DOHH2 (cell line): ENCODE results near the gene IL25.
"Not testable (repeated sequence)": the region's sequence is repeated elsewhere in the genome, so short reads cannot be mapped to it uniquely, and the experiment has no call there.

Source experiments
- H3F3A ChIP-seq: fragments of 200-600 bp; sonication (generic), shearing (Covaris generic); 2 replicates; pipeline ENCODE4 v1.6.0; 2016; ENCODE audit warnings: antibody characterized with exemption, mild to moderate bottlenecking; ENCODE audit not compliant: control insufficient read depth, insufficient read depth
- H3K27ac ChIP-seq: fragments of 200-600 bp; sonication (generic); 2 replicates; pipeline ENCODE4 v1.5.1; 2014; ENCODE audit warnings: low read depth, mild to moderate bottlenecking, low read length, moderate library complexity
- H3K27me3 ChIP-seq: fragments of 200-600 bp; sonication (generic); 2 replicates; pipeline ENCODE4 v1.6.1; 2014; ENCODE audit warnings: mild to moderate bottlenecking, low read length, mixed read lengths; ENCODE audit not compliant: control insufficient read depth
- H3K36me3 ChIP-seq: fragments of 200-600 bp; sonication (generic); 2 replicates; pipeline ENCODE4 v1.6.1; 2014; ENCODE audit warnings: mild to moderate bottlenecking, low read length, moderate library complexity, mixed read lengths; ENCODE audit not compliant: control insufficient read depth
- H3K4me1 ChIP-seq: fragments of 200-600 bp; sonication (generic); 2 replicates; pipeline ENCODE4 v1.6.1; 2014; ENCODE audit warnings: mild to moderate bottlenecking, low read length, mixed read lengths; ENCODE audit not compliant: control insufficient read depth
- H3K4me2 ChIP-seq: fragments of 200-600 bp; sonication (generic); 2 replicates; pipeline ENCODE4 v1.6.0; 2014; ENCODE audit warnings: mild to moderate bottlenecking, low read length, moderate library complexity
- H3K4me3 ChIP-seq: fragments of 200-600 bp; sonication (generic); 2 replicates; pipeline ENCODE4 v1.5.1; 2014; ENCODE audit warnings: mild to moderate bottlenecking, low read length, mixed read lengths
- H3K79me2 ChIP-seq: fragments of 200-600 bp; sonication (generic); 2 replicates; pipeline ENCODE4 v1.6.1; 2014; ENCODE audit warnings: mild to moderate bottlenecking, low read length, mixed read lengths; ENCODE audit not compliant: control insufficient read depth
- H3K9me2 ChIP-seq: fragments of 200-600 bp; sonication (generic); replicated peaks from 2 replicates; pipeline ENCODE4 v1.6.1; 2014; ENCODE audit warnings: mild to moderate bottlenecking, low read length, mixed read lengths; ENCODE audit not compliant: control insufficient read depth
- H3K9me3 ChIP-seq: fragments of 200-600 bp; sonication (generic); 2 replicates; pipeline ENCODE4 v1.6.1; 2014; ENCODE audit warnings: antibody characterized with exemption, low read length, mixed read lengths; ENCODE audit not compliant: control insufficient read depth, insufficient read depth
- H4K20me1 ChIP-seq: fragments of 200-600 bp; sonication (generic); 2 replicates; pipeline ENCODE4 v1.6.0; 2014; ENCODE audit warnings: low read depth, mild to moderate bottlenecking, antibody characterized with exemption, low read length, moderate library complexity; ENCODE audit not compliant: control insufficient read depth, insufficient read depth
- CTCF ChIP-seq: fragments of 200-600 bp; sonication (generic); IDR thresholded peaks from one replicate; pipeline ENCODE4 v1.5.1; 2014; ENCODE audit warnings: antibody characterized with exemption, mild to moderate bottlenecking, low read depth, low read length; ENCODE audit not compliant: poor library complexity, severe bottlenecking
- EZH2phosphoT487 ChIP-seq: fragments of 200-600 bp; sonication (generic); IDR thresholded peaks from 2 replicates; pipeline ENCODE4 v1.6.1; 2017; ENCODE audit warnings: borderline replicate concordance, mild to moderate bottlenecking, antibody characterized with exemption, low read length, moderate library complexity, mixed read lengths

The IL25 gene

GRCh38 chr14:23387916-23388882, 15.6 kb downstream of the IL25 start:
- Histone ChIP-seq H3K79me2 (no peaks in the 10 kb centered on the region), H3K9me3 (no peaks in the 10 kb centered on the region), H3K4me2 (no peak overlapping the region), H3K36me3 (no peaks in the 10 kb centered on the region), H4K20me1 (no peaks in the 10 kb centered on the region), H3K4me3 (no peak overlapping the region), H3K27me3 (no peaks in the 10 kb centered on the region), H3K27ac (no peak overlapping the region), H3F3A (no peaks in the 10 kb centered on the region), H3K4me1 (no peaks in the 10 kb centered on the region), H3K9me2 (no peaks in the 10 kb centered on the region)
- TF ChIP-seq EZH2phosphoT487 (no peak), CTCF (no peak)

DNA sequence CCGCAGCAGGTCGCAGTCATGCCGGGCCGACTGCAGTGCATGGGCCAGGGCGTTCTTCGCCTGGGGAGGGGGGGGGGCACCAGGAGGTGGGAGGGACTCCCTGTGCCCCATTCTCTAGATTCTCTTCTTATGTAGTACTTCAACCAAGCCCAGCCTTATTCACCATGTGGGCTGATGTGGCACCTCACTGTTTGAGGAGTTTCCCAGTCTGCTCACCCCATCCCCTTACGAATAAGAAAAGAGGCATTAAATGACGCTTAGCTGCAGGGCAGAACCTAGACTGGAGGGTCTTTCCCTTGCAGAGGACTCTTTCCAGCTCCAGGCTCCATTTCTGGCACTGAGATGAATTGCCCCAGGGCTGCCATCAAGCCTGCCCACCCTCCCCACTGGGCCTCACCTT, 16.4 kb downstream of the IL25 start:
- TF ChIP-seq CTCF (no peak), EZH2phosphoT487 (no peak)
- Histone ChIP-seq H3K4me2 (no peak overlapping the region), H3K9me3 (no peaks in the 10 kb centered on the region), H3F3A (no peaks in the 10 kb centered on the region), H4K20me1 (no peaks in the 10 kb centered on the region), H3K27me3 (no peaks in the 10 kb centered on the region), H3K79me2 (no peaks in the 10 kb centered on the region), H3K9me2 (no peaks in the 10 kb centered on the region), H3K4me3 (no peak overlapping the region), H3K36me3 (no peaks in the 10 kb centered on the region), H3K4me1 (no peaks in the 10 kb centered on the region), H3K27ac (no peak overlapping the region)

DNA sequence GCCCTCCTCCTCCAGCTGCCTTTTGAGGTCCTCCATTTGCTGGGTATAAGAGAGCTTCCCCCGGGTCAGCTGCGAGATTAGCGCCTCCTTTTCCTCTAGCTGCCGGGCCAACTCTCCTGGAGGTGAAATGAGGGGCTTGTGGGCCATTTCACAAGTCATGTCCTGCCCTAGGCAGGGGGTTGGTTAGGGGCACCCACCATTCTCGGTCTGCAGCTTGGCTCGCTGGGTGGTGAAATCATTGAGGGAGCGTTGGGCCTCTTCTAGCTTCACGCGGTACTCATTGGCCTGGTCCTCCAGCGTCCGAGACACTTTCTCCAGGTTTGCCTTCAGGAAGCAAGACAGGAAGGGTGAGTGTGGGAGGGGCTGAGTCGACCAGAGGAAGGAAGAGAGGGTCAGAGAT, 16.8 kb downstream of the IL25 start:
- no peaks in the 10 kb centered on the region for H3K9me3 ChIP-seq
- H3K4me2 ChIP-seq, result no peak overlapping the region
- no peak overlapping the region for H3K4me3 ChIP-seq
- no peaks in the 10 kb centered on the region for H3K36me3 ChIP-seq
- no peaks in the 10 kb centered on the region for H3F3A ChIP-seq
- no peak overlapping the region for H3K27ac ChIP-seq
- TF ChIP-seq EZH2phosphoT487 (no peak), CTCF (no peak)
- no peaks in the 10 kb centered on the region for H3K27me3 ChIP-seq
- no peaks in the 10 kb centered on the region for H3K9me2 ChIP-seq
- no peaks in the 10 kb centered on the region for H3K4me1 ChIP-seq
- no peaks in the 10 kb centered on the region for H4K20me1 ChIP-seq
- no peaks in the 10 kb centered on the region for H3K79me2 ChIP-seq

DNA sequence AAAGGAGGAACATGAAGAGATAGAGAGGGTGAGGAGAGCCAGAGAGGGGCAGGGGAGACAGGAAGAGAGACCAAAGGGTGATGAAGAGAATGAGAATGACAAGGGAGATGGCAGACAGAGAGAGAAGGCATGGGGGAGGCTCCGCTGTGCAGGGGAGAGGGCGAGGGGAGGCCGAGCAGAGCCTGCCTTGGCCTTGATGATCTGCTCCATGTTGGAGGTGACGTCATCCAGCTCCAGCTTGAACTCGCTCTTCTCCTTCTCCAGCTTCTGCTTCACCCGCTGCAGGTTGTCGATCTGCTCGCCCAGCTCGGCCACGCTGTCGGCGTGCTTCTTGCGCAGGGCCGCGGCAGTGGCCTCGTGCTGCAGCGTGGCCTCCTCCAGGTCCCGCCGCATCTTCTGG, 17.3 kb downstream of the IL25 start:
- not testable (repeated sequence) for H3K9me2 ChIP-seq, H3K79me2 ChIP-seq, H3F3A ChIP-seq, H3K4me1 ChIP-seq, H3K4me3 ChIP-seq, H3K27me3 ChIP-seq, H3K27ac ChIP-seq, H3K36me3 ChIP-seq, H3K9me3 ChIP-seq, H3K4me2 ChIP-seq, H4K20me1 ChIP-seq
